HG03442 (cell line): ENCODE results near the gene RHBDD1.
A peak's percentile ranks its signal among the peaks of the same experiment; 100 is the strongest.

ENCODE experiments used
- ATAC-seq: cut with Tn5 transposase; IDR thresholded peaks from one replicate; pipeline ENCODE4 v1.9.1; 2021; ENCODE audit warnings: mild to moderate bottlenecking, moderate library complexity; ENCODE audit not compliant: unreplicated experiment

Gene RHBDD1

DNA sequence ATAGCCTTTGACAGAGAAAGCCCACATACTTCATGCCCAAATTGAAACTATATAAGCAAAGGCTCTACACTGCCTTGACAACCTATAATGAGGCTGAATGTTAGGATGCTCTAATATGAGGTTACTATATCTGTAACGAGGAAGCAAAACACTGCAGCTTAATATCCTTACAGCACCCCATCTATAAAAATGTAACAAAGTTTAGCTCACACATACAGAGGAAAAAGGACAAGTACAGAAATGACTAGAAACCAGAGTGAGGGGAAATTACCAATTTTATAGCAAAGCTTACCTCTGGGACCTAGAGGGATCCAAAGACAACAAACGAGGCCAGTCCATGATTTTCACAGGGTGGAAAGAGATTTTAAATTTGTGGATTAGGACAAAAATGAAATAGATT lies 189.7 kb downstream of the RHBDD1 start:
- ATAC-seq: peak; percentile 70

DNA sequence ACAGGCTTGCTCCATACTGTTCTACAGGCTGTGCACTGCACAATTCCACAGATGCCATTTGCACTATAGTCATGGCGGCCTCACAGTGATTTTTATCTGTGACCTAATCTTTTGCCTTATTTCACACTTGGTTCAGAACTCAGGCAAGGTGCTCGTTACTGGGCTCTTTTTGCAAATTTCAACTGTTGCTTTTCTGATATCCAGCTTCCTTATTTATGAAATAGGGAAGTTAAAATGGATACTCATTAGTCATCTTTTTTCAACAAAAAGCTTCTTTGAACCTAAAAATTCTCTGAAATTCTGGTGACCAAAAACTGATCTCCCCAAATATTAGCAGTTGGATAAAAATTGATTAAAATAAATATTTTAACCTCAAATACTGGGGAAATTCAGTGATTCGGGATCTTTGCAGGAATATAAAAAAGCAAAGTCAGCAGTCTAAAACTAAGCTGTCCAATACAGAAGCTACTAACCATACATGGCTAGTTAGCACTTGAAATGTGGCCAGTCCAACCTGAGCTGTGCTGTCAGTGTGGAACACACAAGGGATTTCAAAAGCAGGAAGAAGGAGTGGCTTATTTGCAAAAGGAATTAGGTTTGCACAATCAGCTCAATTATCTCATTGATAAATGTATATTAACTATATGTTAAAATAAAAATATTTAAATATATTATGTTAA lies 193.7 kb downstream of the RHBDD1 start:
- ATAC-seq: no peak

DNA sequence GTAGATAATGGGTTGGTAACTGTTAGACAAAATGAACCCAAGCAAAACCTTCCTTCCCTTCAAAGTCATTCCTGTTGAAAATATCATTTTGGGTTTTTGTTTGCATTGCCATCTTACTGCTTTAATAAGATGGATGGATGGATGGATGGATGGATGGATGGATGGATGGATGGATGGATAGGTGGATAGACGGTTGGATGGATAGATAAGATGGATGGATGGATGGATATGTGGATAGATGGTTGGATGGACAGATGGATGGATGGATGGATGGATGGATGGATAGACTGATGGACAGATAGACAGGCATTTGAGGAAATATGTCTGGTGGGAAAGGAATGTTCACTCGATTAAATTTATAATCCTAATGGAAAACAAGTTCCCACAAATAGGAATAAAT lies 194.9 kb downstream of the RHBDD1 start:
- no peak for ATAC-seq

DNA sequence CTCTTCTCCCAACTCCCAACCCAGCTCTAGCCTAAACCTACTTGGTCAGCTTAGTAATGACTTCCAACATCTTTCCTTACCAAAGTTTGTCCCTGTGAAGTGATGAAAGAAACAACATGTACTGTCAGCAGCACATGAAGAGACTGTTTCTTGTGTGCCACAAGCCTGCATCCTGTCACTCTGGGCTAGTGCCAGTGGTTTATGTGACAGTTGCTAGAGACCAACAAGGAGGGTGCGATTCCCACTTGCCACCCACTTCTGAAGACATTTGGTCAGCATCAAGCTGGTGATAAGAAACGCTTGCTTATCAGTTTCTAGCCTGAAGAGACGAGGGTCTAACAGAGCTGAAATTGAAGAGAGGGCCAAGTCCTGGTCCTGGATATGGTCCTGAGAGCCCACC lies 195.5 kb downstream of the RHBDD1 start:
- ATAC-seq: no peak

DNA sequence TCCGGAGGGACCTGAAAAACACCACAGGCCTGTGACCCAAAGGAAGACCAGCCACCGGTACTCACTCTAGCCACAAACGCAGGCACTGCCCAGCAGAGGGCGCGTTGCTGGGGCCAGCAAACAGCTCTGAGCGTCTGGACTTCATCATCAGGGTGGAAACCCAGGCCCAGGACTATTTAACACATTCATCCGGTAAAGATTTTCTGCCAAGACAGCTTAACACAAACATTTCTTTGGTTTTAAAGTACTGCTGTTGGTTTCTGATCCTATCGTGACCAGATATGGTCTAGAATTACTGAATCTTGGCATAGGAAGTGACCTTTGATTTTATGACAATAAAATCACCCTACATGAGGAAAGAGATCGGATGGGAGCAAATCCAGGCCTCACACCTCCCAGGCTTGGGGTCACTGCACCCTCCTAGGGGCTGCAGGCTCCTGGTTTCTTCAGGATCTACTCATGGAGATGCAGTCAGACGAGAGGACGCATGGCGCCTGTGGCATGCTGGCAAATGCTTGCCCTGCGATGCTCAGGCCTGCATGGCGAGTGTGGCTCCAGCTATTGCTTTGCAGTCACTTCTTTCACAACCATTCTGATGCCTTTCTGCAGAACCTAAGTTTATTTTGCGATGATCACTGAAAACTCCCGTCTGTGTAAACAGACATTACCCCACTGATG lies 197.8 kb downstream of the RHBDD1 start:
- peak; percentile 77 for ATAC-seq

DNA sequence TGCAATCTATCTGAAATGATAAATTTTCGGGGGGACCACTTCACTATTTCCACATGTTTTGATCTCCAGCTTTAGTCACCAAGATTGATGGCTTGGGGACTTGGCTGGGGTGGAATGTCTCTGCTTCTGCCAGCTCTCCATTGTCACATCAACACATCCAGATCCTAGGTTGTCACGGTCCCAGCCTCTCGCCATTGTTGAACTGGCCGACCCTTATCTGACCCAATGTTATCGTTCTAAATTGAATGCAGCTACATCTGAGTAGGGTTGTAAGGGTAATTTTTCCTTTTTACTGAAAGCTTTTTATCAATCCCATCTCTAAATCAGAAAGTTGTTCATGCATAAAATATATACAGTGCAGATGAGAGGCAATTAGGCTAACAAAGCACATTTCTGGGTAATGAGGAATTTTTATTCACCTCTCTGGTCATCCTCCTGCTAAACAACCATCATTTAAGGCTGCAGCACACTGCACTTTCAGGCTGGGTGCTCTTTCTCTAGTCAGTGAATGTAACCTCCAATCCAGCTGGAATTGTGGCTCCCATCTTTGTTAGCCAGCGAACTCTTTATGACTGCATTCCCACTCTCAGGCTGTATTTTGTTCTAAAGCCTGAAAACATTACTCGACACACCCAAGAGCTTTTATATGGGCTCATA lies 200.0 kb downstream of the RHBDD1 start:
- ATAC-seq: no peak

GRCh38 chr2:227036527-227036926 lies 200.7 kb downstream of the RHBDD1 start:
- no peak for ATAC-seq

DNA sequence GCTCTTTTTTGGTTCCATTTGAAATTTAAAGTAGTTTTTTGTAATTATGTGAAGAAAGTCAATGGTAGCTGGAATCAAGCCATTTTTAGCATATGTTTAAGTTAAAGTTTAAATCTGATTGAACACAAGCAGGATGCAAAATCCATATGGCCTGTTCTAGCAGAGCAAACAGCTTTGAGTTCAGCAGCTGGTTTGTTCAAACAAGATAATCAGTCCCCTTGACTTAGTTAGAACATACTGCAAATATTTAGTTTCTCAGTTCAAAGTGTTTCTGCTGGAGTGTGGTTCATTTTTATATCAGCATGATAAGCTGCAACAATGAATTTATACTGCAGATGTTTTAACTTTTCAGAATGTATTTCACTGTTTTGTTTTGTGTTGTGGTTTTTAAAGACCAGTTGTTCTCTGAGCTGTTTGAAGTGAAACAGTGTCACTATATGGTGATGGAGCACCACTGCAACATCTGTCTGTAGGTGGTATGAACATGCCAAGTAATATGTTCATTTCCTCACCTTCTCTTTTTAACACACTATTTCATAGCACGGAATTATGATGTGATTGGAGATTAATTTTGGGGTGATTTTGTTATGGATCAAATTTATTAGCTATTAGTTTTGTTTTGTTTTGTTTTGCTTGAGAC lies 202.8 kb downstream of the RHBDD1 start:
- no peak for ATAC-seq

- ATAC-seq: no peak
These were observed 208.1 kb downstream of the RHBDD1 start for GRCh38 chr2:227043981-227044380.
